GM20431 (cell line): ENCODE measurements around the gene FGF4.
"Not testable (repeated sequence)": the region's sequence is repeated elsewhere in the genome, so short reads cannot be mapped to it uniquely, and the experiment has no call there.

ENCODE experiments used
- in situ Hi-C: fragments of 300-500 bp; cut with MseI, MboI; formaldehyde crosslinking; loops from one replicate; pipeline ENCODE4 v1.15.0; 2020; ENCODE audit warnings: low sequenced_read_pairs; ENCODE audit not compliant: unreplicated experiment

FGF4 gene

DNA sequence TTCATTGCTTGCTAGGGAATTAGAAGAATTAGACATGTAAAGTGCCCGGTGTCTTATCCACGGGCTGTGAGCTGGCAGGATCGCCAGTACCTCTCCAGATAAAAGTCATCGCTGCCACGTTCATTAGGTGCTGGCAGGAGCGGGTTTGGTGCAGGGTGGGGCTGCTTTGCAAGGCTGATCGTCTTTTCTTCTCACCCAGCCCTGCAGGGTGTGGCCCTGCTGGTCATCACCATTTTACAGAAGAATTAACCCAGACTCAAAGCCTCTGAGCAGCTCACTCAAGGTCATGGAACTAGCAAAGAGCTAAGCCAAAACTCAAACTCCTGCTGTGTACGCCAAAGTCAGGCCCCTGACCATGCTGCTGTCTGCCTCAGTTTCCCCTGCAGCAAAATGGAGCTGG lies 6.1 kb upstream of the FGF4 start:
- in situ Hi-C loops: no loop called here

GRCh38 chr11:69778373-69778772 lies 3.2 kb upstream of the FGF4 start:
- in situ Hi-C loops: no loop called here

GRCh38 chr11:69774354-69775162 lies 583 bp downstream of the FGF4 start:
- in situ Hi-C loops: no loop called here

DNA sequence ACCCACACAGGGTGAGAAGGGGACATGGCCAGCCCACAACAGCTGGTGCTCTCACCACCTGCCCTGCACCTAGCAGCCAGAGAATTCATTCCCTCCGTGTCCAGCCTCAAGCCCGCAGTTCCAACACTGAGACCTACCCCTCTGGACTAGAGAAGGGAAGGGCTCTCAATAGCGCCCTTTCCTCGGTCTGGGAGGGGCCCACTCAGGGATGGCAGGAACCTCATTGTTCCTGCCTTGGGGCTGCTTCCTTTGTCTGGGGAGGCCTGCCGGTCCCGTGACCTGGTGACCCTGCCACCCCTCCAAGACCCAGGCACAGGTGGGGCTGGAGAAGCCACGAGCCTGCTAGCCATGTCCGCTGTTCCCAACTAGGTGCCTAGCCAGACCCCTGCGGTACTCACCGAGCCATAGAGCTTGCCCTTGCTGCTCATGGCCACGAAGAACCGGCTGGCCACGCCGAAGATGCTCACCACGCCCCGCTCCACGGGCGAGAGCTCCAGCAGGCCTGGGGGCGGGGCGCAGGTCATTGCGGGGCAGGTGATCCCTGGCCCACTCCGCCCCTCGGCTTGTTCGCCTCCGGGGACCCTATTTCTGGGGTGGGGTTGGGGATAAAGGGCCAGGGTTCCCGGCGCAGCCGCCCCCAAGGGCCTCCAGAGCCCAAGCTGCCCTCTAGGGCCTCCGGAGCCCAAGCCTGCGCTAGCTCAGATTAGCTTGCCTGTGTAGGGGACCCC lies 1.4 kb downstream of the FGF4 start:
- in situ Hi-C loops: no loop called here

DNA sequence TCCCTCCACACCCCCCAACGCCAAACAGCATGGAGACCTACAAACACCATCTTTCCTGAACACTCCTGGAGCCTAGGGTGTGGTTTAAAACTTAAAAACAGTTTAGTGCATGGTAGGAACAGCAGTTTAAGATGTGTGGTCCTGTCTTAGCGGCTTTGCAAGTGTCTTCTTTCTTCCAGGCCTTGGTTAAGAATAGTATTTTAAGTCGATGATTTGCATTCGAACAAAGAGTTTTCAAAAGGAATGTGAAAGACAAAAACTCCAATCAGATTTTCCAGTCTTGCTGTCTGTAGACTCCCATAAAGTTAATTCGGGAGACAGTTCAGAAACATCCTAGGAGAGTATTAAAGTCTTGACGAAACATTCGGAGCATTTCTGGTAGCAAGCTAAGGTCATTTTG lies 3.7 kb downstream of the FGF4 start:
- in situ Hi-C loops: no loop called here

- in situ Hi-C loops: no loop called here
Observed at GRCh38 chr11:69770540-69770939, 4.6 kb downstream of the FGF4 start.

DNA sequence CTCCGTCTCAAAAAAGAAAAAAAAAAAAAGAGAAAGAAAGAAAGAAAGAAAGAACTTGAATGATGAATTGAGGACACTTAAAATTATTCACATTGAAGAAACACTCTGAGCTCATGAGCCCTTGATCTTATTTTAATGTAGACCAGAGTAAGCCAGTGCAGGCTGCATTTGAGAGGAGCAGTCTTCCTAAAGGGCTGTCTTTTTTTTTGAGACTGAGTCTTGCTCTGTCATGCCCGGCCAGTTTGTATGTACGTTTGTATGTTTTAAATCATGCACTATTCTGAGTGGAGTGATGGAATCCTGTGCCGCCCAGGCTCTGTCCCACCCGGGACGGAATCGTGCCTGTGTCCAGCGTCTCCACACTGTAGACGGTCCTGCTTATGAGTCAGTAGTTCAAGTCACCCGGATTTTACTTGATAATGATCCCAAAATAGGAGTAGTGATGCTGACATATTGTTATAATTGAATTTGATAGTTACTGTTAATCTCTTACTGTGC lies 9.6 kb downstream of the FGF4 start:
- in situ Hi-C loops: no loop called here

DNA sequence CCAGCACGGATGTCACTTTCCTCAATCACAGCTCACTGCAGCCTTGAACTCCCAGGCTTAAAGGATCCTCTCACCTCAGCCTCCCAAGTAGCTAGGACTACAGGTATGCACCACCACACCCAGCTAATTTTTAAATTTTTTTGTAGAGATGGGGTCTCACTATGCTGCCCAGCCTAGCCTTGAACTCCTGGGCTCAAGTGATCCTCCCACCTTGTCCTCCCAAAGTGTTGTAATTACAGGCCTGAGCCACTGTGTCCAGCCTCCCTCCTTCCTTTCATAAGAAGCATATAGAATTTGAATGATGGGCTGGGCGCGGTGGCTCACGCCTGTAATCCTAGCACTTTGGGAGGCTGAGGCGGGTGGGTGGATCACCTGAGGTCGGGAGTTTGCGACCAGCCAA lies 10.2 kb downstream of the FGF4 start:
- in situ Hi-C loops: not testable (repeated sequence)

GRCh38 chr11:69760319-69760718 lies 14.8 kb downstream of the FGF4 start:
- in situ Hi-C loops: no loop called here

GRCh38 chr11:69752890-69753289 lies 22.3 kb downstream of the FGF4 start:
- in situ Hi-C loops: no loop called here

DNA sequence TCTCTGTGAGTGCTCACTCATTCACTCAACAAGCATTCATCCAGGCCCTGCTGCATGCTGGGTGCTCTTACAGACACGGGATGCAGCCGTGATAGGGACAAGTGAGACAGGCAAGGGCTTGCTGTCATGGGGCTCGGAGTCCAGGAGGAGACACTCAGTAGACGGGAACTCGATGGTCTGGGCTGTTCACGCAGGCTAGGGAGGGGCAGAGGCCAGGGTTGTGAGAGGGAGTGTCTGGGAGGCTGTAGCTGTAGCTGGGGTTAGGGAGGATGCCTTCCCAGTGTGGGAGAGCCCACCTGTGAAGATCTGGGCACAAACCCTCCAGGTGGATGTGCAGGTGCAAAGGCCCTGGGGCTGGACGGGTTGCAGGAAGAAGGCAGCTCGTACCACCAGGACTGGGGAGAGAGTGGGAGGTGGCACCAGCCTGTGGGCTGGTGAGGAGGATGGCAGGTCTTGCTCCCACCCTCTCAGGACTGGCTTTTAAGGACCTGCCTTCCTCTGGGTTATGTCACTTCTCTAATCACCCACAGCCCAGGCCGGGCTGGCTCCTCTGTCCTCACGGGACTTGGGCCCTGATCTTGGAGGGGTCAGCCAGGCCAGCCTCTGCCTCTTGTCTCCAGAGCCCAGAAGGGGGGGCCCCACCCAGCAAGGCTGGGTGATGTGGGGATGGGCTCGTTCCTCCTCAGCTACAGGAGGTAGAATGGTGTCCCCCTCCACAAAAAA lies 24.1 kb downstream of the FGF4 start:
- in situ Hi-C loops: no loop called here

- in situ Hi-C loops: no loop called here
Observed at GRCh38 chr11:69750108-69750850, 24.9 kb downstream of the FGF4 start.

GRCh38 chr11:69748637-69749036 lies 26.5 kb downstream of the FGF4 start:
- in situ Hi-C loops: no loop called here

- in situ Hi-C loops: no loop called here
Observed at GRCh38 chr11:69746752-69747742, 28.1 kb downstream of the FGF4 start.

GRCh38 chr11:69746140-69746539 lies 29.0 kb downstream of the FGF4 start:
- in situ Hi-C loops: no loop called here

- in situ Hi-C loops: no loop called here
Observed at GRCh38 chr11:69745201-69745600, 29.9 kb downstream of the FGF4 start.

GRCh38 chr11:69744435-69744834 lies 30.7 kb downstream of the FGF4 start:
- in situ Hi-C loops: no loop called here

DNA sequence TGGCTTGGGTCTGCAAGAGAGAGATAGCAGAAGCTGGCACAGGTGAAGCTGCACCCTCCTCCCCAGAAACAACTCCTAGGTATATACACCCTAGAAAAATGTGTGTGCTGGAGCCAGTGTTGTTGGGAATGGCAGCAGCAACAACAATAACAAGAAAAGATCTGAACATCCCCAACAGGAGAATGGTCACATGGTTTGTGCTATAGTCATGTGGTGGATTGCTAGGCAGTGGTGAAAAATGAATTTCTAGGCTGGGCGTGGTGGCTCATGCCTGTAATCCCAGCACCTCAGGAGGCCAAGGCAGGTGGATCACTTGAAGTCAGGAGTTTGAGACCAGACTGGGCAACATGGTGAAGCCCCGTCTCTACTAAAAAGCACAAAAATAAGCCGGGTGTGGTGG lies 40.3 kb downstream of the FGF4 start:
- in situ Hi-C loops: no loop called here

GRCh38 chr11:69734367-69734766 lies 40.8 kb downstream of the FGF4 start:
- in situ Hi-C loops: no loop called here
